ENCODE data around the gene FLT4. TPM values are rescaled to one million over a fixed set of nuclear protein-coding genes. Genes with fewer than 3 reads are reported as not detected.
"Not testable (repeated sequence)": the region's sequence is repeated elsewhere in the genome, so short reads cannot be mapped to it uniquely, and the experiment has no call there.

The FLT4 gene
- total and polyA plus RNA-seq, 12 donors: 3.3 to 80.1 (median 25.5) TPM

DNA sequence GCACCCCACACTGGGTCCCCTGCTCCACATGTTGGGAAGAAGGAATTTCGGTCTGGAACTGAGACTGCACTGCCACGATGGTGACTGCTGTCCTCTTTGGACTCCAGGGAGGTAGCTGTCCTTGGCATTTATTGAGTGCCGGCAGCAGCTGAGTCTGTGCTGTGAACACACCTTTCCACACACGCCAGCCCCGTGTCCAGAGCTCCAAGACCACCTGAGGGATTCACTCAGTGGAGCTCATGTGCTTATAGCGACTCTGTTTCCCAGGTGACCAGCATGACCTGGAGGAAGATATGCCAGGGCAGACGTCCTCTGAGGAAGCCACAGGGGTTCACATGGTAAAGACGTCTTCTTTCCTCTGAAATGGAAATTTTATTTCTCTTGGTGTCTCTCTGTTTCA, 33.2 kb upstream of the FLT4 start:
- no peak for TF ChIP-seq POLR2A (IDR thresholded peaks at IDR 0.05)
- TF ChIP-seq, protein P1, sequence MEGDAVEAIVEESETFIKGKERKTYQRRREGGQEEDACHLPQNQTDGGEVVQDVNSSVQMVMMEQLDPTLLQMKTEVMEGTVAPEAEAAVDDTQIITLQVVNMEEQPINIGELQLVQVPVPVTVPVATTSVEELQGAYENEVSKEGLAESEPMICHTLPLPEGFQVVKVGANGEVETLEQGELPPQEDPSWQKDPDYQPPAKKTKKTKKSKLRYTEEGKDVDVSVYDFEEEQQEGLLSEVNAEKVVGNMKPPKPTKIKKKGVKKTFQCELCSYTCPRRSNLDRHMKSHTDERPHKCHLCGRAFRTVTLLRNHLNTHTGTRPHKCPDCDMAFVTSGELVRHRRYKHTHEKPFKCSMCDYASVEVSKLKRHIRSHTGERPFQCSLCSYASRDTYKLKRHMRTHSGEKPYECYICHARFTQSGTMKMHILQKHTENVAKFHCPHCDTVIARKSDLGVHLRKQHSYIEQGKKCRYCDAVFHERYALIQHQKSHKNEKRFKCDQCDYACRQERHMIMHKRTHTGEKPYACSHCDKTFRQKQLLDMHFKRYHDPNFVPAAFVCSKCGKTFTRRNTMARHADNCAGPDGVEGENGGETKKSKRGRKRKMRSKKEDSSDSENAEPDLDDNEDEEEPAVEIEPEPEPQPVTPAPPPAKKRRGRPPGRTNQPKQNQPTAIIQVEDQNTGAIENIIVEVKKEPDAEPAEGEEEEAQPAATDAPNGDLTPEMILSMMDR (IDR thresholded peaks at IDR 0.05): no peak
- H3K27me3 ChIP-seq: peaks cover 3% of the 10 kb centered on the region
- 43 to 52% (median 47%) methylated on average over 6 to 8 of the region's 8 CpGs for WGBS, 4 donors

DNA sequence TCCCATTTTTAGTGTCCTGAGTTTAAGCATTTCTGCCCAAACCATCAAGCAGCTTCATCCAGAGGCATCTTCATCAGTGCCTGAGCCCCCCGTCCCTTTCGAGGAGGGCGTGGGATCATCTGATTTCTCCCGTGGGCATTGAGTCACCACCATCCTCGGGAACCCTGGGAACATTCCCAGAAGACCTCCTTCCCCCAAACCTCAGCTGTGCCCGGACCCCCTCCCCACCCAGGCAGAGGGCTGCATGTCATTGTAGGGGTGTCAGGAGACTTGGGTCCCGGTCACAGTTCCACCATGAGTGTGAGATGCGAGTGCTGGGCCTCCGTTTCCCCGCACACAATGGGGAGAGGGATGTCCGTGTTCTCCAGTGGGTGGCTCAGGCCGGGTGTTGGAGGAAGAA, 32.6 kb upstream of the FLT4 start:
- H3K27ac ChIP-seq; intact Hi-C loops (cut with DNase I); H3K9me3 ChIP-seq (replicated peaks in 1 of 3); DNase-seq; H3K27me3 ChIP-seq; H3K36me3 ChIP-seq (replicated peaks in 1 of 2); H3K4me3 ChIP-seq; H3K4me1 ChIP-seq (replicated peaks in 1 of 2): not testable (repeated sequence)
- WGBS, 4 donors: 73 to 88% (median 77%) methylated on average over 6 to 12 of the region's 12 CpGs

More for the DNA sequence above, 33.2 kb upstream of the FLT4 start:
- Histone ChIP-seq H3K9me3 (replicated peaks in 1 of 3) (no peaks in the 10 kb centered on the region), H3K27ac (no peak overlapping the region), H3K4me1 (replicated peaks in 1 of 2) (no peaks in the 10 kb centered on the region), H3K36me3 (replicated peaks in 1 of 2) (no peaks in the 10 kb centered on the region), H3K4me3 (no peak overlapping the region)
- intact Hi-C loops (cut with DNase I): no loop called here
- DNase-seq: no peak

DNA sequence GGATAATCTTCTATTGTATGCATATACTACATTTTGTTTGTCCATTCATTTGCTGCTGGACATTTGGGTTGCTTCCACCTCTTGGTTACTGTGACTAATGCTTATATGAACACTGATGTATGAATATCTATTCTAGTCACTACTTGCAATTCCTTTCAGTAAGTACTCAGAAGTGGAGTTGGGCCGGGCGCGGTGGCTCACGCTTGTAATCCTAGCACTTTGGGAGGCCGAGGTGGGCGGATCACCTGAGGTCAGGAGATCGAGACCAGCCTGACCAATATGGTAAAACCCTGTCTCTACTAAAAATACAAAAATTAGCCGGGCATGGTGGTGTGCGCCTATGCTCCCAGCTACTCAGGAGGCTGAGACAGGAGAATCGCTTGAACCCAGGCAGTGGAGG, 28.9 kb upstream of the FLT4 start:
- H3K27me3 ChIP-seq; intact Hi-C loops (cut with DNase I); H3K27ac ChIP-seq: not testable (repeated sequence)

DNA sequence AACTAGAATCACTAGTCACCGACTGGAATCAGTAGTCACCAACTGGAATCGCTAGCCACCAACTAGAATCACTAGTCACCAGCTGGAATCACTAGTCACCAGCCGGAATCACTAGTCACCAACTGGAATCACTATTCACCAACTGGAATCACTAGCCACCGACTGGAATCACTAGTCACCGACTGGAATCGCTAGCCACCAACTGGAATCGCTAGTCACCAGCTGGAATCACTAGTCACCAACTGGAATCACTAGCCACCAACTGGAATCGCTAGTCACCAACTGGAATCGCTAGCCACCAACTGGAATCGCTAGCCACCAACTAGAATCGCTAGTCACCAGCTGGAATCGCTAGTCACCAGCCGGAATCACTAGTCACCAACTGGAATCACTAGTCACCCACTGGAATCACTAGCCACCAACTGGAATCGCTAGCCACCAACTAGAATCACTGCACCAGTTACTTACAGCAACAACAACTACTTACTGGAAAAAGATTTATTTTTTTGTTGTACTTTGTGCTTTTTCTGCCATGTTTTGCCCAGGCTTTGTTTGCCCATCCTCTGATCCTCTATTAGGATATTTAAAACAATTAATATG, 25.7 kb upstream of the FLT4 start:
- no peaks in the 10 kb centered on the region for H3K4me1 ChIP-seq (replicated peaks in 1 of 2)
- WGBS, 4 donors: 83 to 94% (median 91%) methylated on average over 14 of the region's 14 CpGs
- no peaks in the 10 kb centered on the region for H3K9me3 ChIP-seq (replicated peaks in 1 of 3)
- H3K27ac ChIP-seq: no peak overlapping the region
- no peak for DNase-seq
- peaks cover 13% of the 10 kb centered on the region for H3K27me3 ChIP-seq
- no peak overlapping the region for H3K4me3 ChIP-seq
- TF ChIP-seq, protein P1 (IDR thresholded peaks at IDR 0.05): no peak
- TF ChIP-seq POLR2A (IDR thresholded peaks at IDR 0.05): no peak
- H3K36me3 ChIP-seq (replicated peaks in 1 of 2): no peaks in the 10 kb centered on the region
- intact Hi-C loops (cut with DNase I): no loop called here

More for the DNA sequence above, 28.9 kb upstream of the FLT4 start:
- DNase-seq; H3K4me3 ChIP-seq; H3K36me3 ChIP-seq (replicated peaks in 1 of 2); H3K9me3 ChIP-seq (replicated peaks in 1 of 3); H3K4me1 ChIP-seq (replicated peaks in 1 of 2): not testable (repeated sequence)
- WGBS, 4 donors: 90 to 95% (median 91%) methylated on average over 10 of the region's 10 CpGs

DNA sequence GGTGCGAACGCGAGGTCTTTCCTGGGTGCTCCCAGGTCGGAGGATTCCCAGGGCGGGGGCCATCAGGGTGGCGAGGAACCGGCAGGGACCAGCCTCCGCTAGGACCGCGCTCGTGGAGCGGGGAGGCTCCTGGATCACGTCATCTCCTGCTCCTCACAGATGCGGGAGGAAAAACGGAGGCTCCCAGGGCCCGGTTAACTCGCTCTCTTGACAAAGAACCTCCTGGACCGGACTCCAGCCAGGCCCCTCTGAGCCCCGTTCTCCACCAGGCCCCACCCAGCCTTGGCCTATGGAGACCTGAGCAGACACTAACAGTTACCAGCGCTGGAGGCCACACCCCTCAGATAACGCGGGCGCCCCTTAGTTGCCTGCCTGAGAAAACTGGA, 24.7 kb upstream of the FLT4 start:
- intact Hi-C loops (cut with DNase I); H3K36me3 ChIP-seq (replicated peaks in 1 of 2); H3K4me1 ChIP-seq (replicated peaks in 1 of 2); H3K9me3 ChIP-seq (replicated peaks in 1 of 3); H3K4me3 ChIP-seq; H3K27ac ChIP-seq; DNase-seq: not testable (repeated sequence)
- H3K27me3 ChIP-seq: peaks cover 13% of the 10 kb centered on the region
- WGBS, 4 donors: 2 to 40% (median 2%) methylated on average over 1 to 23 of the region's 23 CpGs; no CpG with 5 or more reads in 1 of the 4 donors

DNA sequence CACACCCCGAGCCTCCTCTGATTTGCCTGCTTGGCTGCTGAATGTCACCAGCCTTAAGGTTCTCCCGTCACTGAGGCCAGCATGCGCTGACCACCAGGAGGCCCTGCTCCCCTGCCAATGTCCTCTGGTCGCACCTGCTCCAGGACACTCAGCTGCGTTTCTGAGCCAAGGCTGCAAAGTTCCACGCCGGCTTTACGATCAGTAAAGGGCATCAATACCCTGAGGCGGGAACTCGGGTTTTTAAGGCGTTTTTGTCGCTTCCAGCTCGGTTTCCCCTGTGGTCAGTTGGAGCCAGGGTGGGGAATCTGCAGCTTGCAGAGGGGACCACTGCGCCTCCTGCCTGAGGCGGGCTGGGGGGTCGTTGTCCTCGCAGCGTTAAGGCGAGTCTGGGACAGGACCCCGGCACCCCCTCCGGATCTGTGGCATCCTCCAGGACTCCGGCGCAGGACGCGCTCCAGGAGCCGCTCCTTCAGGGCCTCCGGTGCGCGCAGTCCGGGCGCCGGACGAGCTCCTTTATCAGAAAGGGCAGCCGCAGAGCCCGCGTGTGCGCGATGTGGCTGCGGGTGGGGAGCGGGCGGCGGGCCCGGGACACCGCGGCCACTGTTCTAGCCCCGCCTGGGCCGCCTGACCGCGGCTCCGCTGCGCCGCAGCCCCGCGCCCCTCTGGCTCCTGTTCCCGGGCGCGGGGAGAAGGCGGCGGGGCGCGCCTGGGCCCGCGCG, 24.1 kb upstream of the FLT4 start:
- Histone ChIP-seq H3K36me3 (replicated peaks in 1 of 2) (no peaks in the 10 kb centered on the region), H3K27ac (no peak overlapping the region), H3K27me3 (peaks cover 13% of the 10 kb centered on the region), H3K4me3 (no peak overlapping the region), H3K4me1 (replicated peaks in 1 of 2) (no peaks in the 10 kb centered on the region), H3K9me3 (replicated peaks in 1 of 3) (no peaks in the 10 kb centered on the region)
- TF ChIP-seq, protein P1 (IDR thresholded peaks at IDR 0.05): no peak
- TF ChIP-seq POLR2A (IDR thresholded peaks at IDR 0.05): no peak
- DNase-seq: no peak
- intact Hi-C loops (cut with DNase I): no loop called here
- 4 to 55% (median 6%) methylated on average over 2 to 64 of the region's 64 CpGs for WGBS, 4 donors

DNA sequence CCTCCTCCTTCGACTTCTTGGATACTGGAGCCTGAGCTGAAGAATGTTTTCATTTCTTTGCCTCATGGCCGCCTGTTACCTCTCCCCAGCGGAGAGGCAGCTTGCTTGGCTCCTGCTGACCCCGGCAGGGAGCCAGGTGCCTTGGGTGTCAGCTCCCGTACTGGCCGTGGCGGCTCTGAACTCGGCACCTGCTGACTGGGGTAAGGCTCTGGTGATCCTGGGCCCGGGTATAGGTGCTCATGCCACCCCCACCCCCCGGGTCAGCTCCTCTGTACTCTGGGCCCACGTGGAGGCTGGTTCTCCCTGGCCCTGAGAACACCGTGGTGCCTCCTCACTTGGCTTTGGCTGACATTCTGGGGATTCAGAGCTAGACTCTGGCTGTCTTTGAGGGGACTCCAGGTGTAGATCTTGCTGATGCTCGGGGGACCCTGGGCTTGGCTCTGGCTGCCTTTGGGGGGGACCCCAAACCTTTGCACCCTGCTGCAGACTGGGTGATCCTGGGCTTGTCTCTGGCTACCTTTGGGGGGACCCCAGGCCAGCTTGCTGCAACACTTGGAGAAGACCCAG, 22.6 kb upstream of the FLT4 start:
- H3K9me3 ChIP-seq (replicated peaks in 1 of 3); H3K27ac ChIP-seq; H3K36me3 ChIP-seq (replicated peaks in 1 of 2); H3K4me1 ChIP-seq (replicated peaks in 1 of 2); DNase-seq; H3K4me3 ChIP-seq; intact Hi-C loops (cut with DNase I): not testable (repeated sequence)
- H3K27me3 ChIP-seq: peaks cover 13% of the 10 kb centered on the region
- WGBS, 4 donors: 74 to 85% (median 78%) methylated on average over 8 to 13 of the region's 13 CpGs
